Loucy (cell line): ENCODE results near the gene YTHDF1.
A peak's percentile ranks its signal among the peaks of the same experiment; 100 is the strongest.

ENCODE experiments used
- H2AFZ ChIP-seq: fragments of 200-600 bp; sonication (generic); 2 replicates; pipeline ENCODE4 v1.6.0; 2016; ENCODE audit warnings: antibody characterized with exemption, mild to moderate bottlenecking, low read length, moderate library complexity
- H3F3A ChIP-seq: fragments of 200-600 bp; 2 replicates; pipeline ENCODE4 v1.6.0; 2016; ENCODE audit warnings: antibody characterized with exemption, low read depth, mild to moderate bottlenecking
- H3K27me3 ChIP-seq: fragments of 200-600 bp; sonication (generic); 2 replicates; pipeline ENCODE4 v1.6.1; 2014; ENCODE audit warnings: low read length, mild to moderate bottlenecking; ENCODE audit not compliant: insufficient read depth, poor library complexity, severe bottlenecking
- H3K36me3 ChIP-seq: fragments of 200-600 bp; sonication (generic); 2 replicates; pipeline ENCODE4 v1.6.1; 2016; ENCODE audit warnings: low read length; ENCODE audit not compliant: insufficient read depth
- H3K4me1 ChIP-seq: fragments of 200-600 bp; sonication (generic); 2 replicates; pipeline ENCODE4 v1.5.1; 2014; ENCODE audit warnings: low read length, mild to moderate bottlenecking; ENCODE audit not compliant: insufficient read depth, poor library complexity, severe bottlenecking
- H3K4me2 ChIP-seq: fragments of 200-600 bp; sonication (generic); 2 replicates; pipeline ENCODE4 v1.6.0; 2014; ENCODE audit warnings: antibody characterized with exemption, low read length, low read depth, mild to moderate bottlenecking; ENCODE audit not compliant: poor library complexity, severe bottlenecking
- H3K4me3 ChIP-seq: fragments of 200-600 bp; sonication (generic); 2 replicates; pipeline ENCODE4 v1.5.1; 2014; ENCODE audit warnings: low read length, mild to moderate bottlenecking, mixed read lengths; ENCODE audit not compliant: poor library complexity, severe bottlenecking
- H3K79me2 ChIP-seq: fragments of 200-600 bp; sonication (generic); 2 replicates; pipeline ENCODE4 v1.6.1; 2014; ENCODE audit warnings: low read length; ENCODE audit not compliant: insufficient read depth
- H3K9ac ChIP-seq: fragments of 200-600 bp; sonication (generic); 2 replicates; pipeline ENCODE4 v1.6.0; 2014; ENCODE audit warnings: mild to moderate bottlenecking, low read depth, low read length, moderate library complexity; ENCODE audit not compliant: poor library complexity, severe bottlenecking
- H3K9me2 ChIP-seq: fragments of 200-600 bp; sonication (generic); replicated peaks from 2 replicates; pipeline ENCODE4 v1.6.1; 2016; ENCODE audit warnings: low read depth, low read length, mixed read lengths
- H3K9me3 ChIP-seq: fragments of 200-600 bp; sonication (generic); 2 replicates; pipeline ENCODE4 v1.6.1; 2014; ENCODE audit warnings: mild to moderate bottlenecking, antibody characterized with exemption, low read length, low read depth; ENCODE audit not compliant: insufficient read depth
- H4K20me1 ChIP-seq: fragments of 200-600 bp; sonication (generic); 2 replicates; pipeline ENCODE4 v1.6.0; 2014; ENCODE audit warnings: antibody characterized with exemption, low read length, mild to moderate bottlenecking; ENCODE audit not compliant: insufficient read depth, poor library complexity, severe bottlenecking
- CTCF ChIP-seq: fragments of 200-600 bp; sonication (generic); conservative IDR thresholded peaks from 2 replicates; pipeline ENCODE4 v1.5.1; 2014; ENCODE audit warnings: mild to moderate bottlenecking, antibody characterized with exemption, low read length
- EZH2phosphoT487 ChIP-seq: fragments of 200-600 bp; IDR thresholded peaks from 2 replicates; pipeline ENCODE4 v1.6.1; 2018; ENCODE audit warnings: antibody characterized with exemption, mild to moderate bottlenecking, moderate library complexity, borderline replicate concordance

Gene YTHDF1

DNA sequence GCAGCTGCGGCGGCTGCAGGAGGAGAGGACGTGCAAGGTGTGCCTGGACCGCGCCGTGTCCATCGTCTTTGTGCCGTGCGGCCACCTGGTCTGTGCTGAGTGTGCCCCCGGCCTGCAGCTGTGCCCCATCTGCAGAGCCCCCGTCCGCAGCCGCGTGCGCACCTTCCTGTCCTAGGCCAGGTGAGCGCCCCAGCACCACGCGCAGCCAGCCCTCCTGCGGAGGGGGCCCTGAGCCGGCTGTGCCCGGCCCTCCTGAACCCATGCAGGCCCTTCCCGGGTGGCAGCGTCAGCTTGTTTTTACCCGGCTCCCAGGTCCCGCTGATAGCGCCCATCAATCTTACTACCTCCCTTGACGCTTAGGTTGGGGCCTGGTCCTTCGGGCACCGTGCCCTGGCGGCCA, 23.5 kb upstream of the YTHDF1 start:
- TF ChIP-seq EZH2phosphoT487 = no peak
- no peak for TF ChIP-seq CTCF
- Histone ChIP-seq H3K79me2 (no peaks in the 10 kb centered on the region), H4K20me1 (no peaks in the 10 kb centered on the region), H2AFZ (no peak overlapping the region), H3F3A (no peaks in the 10 kb centered on the region), H3K4me2 (no peak overlapping the region), H3K9me2 (no peaks in the 10 kb centered on the region), H3K9me3 (no peaks in the 10 kb centered on the region), H3K27me3 (no peaks in the 10 kb centered on the region), H3K4me1 (peaks cover 3% of the 10 kb centered on the region), H3K9ac (no peak overlapping the region), H3K36me3 (no peaks in the 10 kb centered on the region), H3K4me3 (no peak overlapping the region)

- peaks cover 3% of the 10 kb centered on the region for H3K4me1 ChIP-seq
- H3K4me2 ChIP-seq = peak overlapping the region; percentile 64
- no peaks in the 10 kb centered on the region for H3F3A ChIP-seq
- no peaks in the 10 kb centered on the region for H3K36me3 ChIP-seq
- no peaks in the 10 kb centered on the region for H3K9me2 ChIP-seq
- peak overlapping the region; percentile 29 for H3K4me3 ChIP-seq
- no peaks in the 10 kb centered on the region for H4K20me1 ChIP-seq
- H2AFZ ChIP-seq = no peak overlapping the region; the same call in 1 of the 2 replicates
- no peaks in the 10 kb centered on the region for H3K9me3 ChIP-seq
- no peaks in the 10 kb centered on the region for H3K27me3 ChIP-seq
- H3K9ac ChIP-seq = peak overlapping the region; percentile 60
- TF ChIP-seq CTCF (peak; percentile 50), EZH2phosphoT487 (no peak)
- no peaks in the 10 kb centered on the region for H3K79me2 ChIP-seq
Measured at GRCh38 chr20:63238514-63239125, 22.7 kb upstream of the YTHDF1 start.

- Histone ChIP-seq H3K4me3 (peak overlapping the region; percentile 29), H3K9ac (peak overlapping the region; percentile 60), H4K20me1 (no peaks in the 10 kb centered on the region), H3F3A (no peaks in the 10 kb centered on the region), H3K9me3 (no peaks in the 10 kb centered on the region), H3K9me2 (no peaks in the 10 kb centered on the region), H3K36me3 (no peaks in the 10 kb centered on the region), H3K27me3 (no peaks in the 10 kb centered on the region), H3K4me2 (peak overlapping the region; percentile 64), H3K79me2 (no peaks in the 10 kb centered on the region), H3K4me1 (peaks cover 3% of the 10 kb centered on the region), H2AFZ (no peak overlapping the region; the same call in 1 of the 2 replicates)
- no peak for TF ChIP-seq EZH2phosphoT487
- no peak for TF ChIP-seq CTCF
Measured at GRCh38 chr20:63238031-63238430, 22.1 kb upstream of the YTHDF1 start.
